Ascending aorta (tissue), 2 donors: ENCODE data around the gene ABCA13. TPM values are rescaled to one million over a fixed set of nuclear protein-coding genes. Genes with fewer than 3 reads are reported as not detected.

ENCODE experiments used
- DNase-seq, 2 donors: peaks; one replicate each; pipeline ENCODE4 v3.0.0-alpha.2; 2019; ENCODE audit warnings: low spot score in 2 of 2
- H3K27ac ChIP-seq, 2 donors: fragments of 200-600 bp; sonication (generic); one replicate each; pipeline ENCODE4 v1.5.1; 2016 to 2017; ENCODE audit warnings: mild to moderate bottlenecking in 1 of 2
- H3K27me3 ChIP-seq: fragments of 200-600 bp; sonication (generic); one replicate; pipeline ENCODE4 v1.5.1; 2017
- H3K36me3 ChIP-seq, 2 donors: fragments of 200-600 bp; sonication (generic); one replicate each; pipeline ENCODE4 v1.5.1; 2016
- H3K4me1 ChIP-seq, 2 donors: fragments of 200-600 bp; sonication (generic); one replicate each; pipeline ENCODE4 v1.5.1; 2016 to 2017; ENCODE audit warnings: mild to moderate bottlenecking in 1 of 2
- H3K4me3 ChIP-seq, 2 donors: fragments of 200-600 bp; sonication (generic); one replicate each; pipeline ENCODE4 v1.5.1; 2016 to 2017; ENCODE audit warnings: mild to moderate bottlenecking in 1 of 2
- H3K9me3 ChIP-seq, 2 donors: fragments of 200-600 bp; sonication (generic); one replicate each; pipeline ENCODE4 v1.5.1; 2016
- CTCF ChIP-seq, 3 experiments: fragments of 200-600 bp in 2 of 3; fragments of 450-650 bp in 1 of 3; sonication (generic) in 2 of 3; IDR thresholded peaks; one replicate each; pipeline ENCODE4 v1.5.1; 2016 to 2019; ENCODE audit warnings: antibody characterized with exemption in 3 of 3, mild to moderate bottlenecking in 1 of 3, moderate library complexity in 1 of 3
- intact Hi-C: fragments of 100-400 bp; cut with DNase I; formaldehyde crosslinking; loops from one replicate; pipeline ENCODE4 v1.15.1; 2023
- total RNA-seq: library from RNA; depleted of rRNA; stranded (reverse); fragments of >200 nt; gene quantifications from one replicate; pipeline ENCODE4 v1.1.0, GENCODE V29; 2016

Gene ABCA13
- total RNA-seq, 1 donor from 2014 or later: not detected

- Histone ChIP-seq H3K27ac (no peak overlapping the region), H3K4me1 (no peaks in the 10 kb centered on the region), H3K36me3 (no peaks in the 10 kb centered on the region), H3K4me3 (no peak overlapping the region), H3K27me3 (no peaks in the 10 kb centered on the region), H3K9me3 (no peaks in the 10 kb centered on the region)
- DNase-seq: no peak
- no peak for TF ChIP-seq CTCF (IDR thresholded peaks at IDR 0.05)
- intact Hi-C loops: no loop called here
Observed at GRCh38 chr7:48427671-48428070, 256.4 kb downstream of the ABCA13 start.

GRCh38 chr7:48428091-48428684 lies 256.9 kb downstream of the ABCA13 start:
- H3K4me3 ChIP-seq: no peak overlapping the region
- H3K4me1 ChIP-seq: no peaks in the 10 kb centered on the region
- TF ChIP-seq CTCF (IDR thresholded peaks at IDR 0.05): no peak
- no peaks in the 10 kb centered on the region for H3K36me3 ChIP-seq
- H3K27ac ChIP-seq: no peak overlapping the region
- H3K9me3 ChIP-seq: no peaks in the 10 kb centered on the region
- DNase-seq: no peak
- no peaks in the 10 kb centered on the region for H3K27me3 ChIP-seq
- intact Hi-C loops: no loop called here

- no peak overlapping the region for H3K4me3 ChIP-seq
- intact Hi-C loops: no loop called here
- no peaks in the 10 kb centered on the region for H3K4me1 ChIP-seq
- H3K36me3 ChIP-seq: no peaks in the 10 kb centered on the region
- no peaks in the 10 kb centered on the region for H3K9me3 ChIP-seq
- H3K27me3 ChIP-seq: no peaks in the 10 kb centered on the region
- no peak for DNase-seq
- no peak overlapping the region for H3K27ac ChIP-seq
- no peak for TF ChIP-seq CTCF (IDR thresholded peaks at IDR 0.05)
Observed at GRCh38 chr7:48429117-48429516, 257.9 kb downstream of the ABCA13 start.

- no peaks in the 10 kb centered on the region for H3K9me3 ChIP-seq
- no peak for TF ChIP-seq CTCF (IDR thresholded peaks at IDR 0.05)
- DNase-seq: no peak
- no peaks in the 10 kb centered on the region for H3K36me3 ChIP-seq
- no peak overlapping the region for H3K4me3 ChIP-seq
- H3K4me1 ChIP-seq: no peaks in the 10 kb centered on the region
- H3K27me3 ChIP-seq: no peaks in the 10 kb centered on the region
- H3K27ac ChIP-seq: no peak overlapping the region
- intact Hi-C loops: no loop called here
Observed at GRCh38 chr7:48438206-48438605, 266.9 kb downstream of the ABCA13 start.

GRCh38 chr7:48441848-48442492 lies 270.7 kb downstream of the ABCA13 start:
- Histone ChIP-seq H3K27me3 (no peaks in the 10 kb centered on the region), H3K36me3 (no peaks in the 10 kb centered on the region), H3K4me3 (no peak overlapping the region), H3K9me3 (no peaks in the 10 kb centered on the region), H3K4me1 (no peaks in the 10 kb centered on the region), H3K27ac (no peak overlapping the region)
- intact Hi-C loops: no loop called here
- no peak for TF ChIP-seq CTCF (IDR thresholded peaks at IDR 0.05)
- no peak for DNase-seq
